ENCODE results near the gene PCSK4.

Gene PCSK4

DNA sequence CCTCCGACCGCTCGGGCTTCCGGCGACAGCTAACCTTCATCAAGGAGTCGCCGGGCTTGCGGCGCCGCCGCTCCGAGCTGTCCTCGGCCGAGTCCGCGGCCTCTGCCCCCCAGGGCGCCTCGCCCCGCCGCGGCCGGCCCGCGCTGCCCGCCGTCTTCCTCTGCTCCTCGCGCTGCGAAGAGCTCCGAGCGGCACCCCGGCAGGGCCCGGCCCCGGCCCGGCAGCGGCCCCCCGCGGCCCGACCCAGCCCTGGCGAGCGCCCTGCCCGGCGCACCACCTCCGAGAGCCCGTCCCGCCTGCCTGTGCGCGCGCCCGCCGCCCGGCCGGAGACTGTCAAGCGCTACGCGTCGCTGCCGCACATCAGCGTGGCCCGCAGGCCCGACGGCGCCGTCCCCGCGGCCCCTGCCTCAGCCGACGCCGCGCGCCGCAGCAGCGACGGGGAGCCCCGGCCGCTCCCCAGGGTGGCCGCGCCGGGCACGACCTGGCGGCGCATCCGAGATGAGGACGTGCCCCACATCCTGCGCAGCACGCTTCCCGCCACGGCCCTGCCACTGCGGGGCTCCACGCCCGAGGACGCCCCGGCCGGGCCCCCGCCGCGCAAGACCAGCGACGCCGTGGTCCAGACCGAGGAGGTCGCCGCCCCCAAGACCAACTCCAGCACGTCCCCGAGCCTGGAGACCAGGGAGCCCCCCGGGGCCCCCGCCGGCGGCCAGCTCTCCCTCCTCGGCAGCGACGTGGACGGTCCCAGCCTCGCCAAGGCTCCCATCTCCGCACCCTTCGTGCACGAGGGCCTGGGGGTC is 20.7 kb downstream of the PCSK4 start:
- no peak for DNase-seq

GRCh38 chr19:1468821-1469254 is 21.3 kb downstream of the PCSK4 start:
- DNase-seq: no peak

GRCh38 chr19:1468274-1468820 is 21.8 kb downstream of the PCSK4 start:
- no peak for DNase-seq

- no peak for DNase-seq
Measured at GRCh38 chr19:1467490-1468273, 22.5 kb downstream of the PCSK4 start.

GRCh38 chr19:1467215-1467489 is 23.0 kb downstream of the PCSK4 start:
- no peak for DNase-seq

- no peak for DNase-seq
Measured at GRCh38 chr19:1466461-1467214, 23.5 kb downstream of the PCSK4 start.

DNA sequence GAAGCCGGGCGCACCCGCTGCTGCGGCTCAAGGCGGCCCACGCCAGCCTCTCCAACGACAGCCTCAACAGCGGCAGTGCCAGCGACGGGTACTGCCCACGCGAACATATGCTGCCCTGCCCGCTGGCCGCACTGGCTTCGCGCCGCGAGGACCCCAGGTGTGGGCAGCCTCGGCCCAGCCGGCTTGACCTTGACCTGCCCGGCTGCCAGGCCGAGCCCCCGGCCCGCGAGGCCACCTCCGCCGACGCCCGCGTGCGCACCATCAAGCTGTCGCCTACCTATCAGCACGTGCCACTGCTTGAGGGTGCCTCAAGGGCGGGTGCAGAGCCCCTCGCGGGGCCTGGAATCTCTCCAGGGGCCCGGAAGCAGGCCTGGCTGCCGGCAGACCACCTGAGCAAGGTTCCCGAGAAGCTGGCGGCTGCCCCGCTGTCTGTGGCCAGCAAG is 24.1 kb downstream of the PCSK4 start:
- no peak for DNase-seq

- no peak for DNase-seq
Measured at GRCh38 chr19:1465191-1466016, 24.7 kb downstream of the PCSK4 start.

DNA sequence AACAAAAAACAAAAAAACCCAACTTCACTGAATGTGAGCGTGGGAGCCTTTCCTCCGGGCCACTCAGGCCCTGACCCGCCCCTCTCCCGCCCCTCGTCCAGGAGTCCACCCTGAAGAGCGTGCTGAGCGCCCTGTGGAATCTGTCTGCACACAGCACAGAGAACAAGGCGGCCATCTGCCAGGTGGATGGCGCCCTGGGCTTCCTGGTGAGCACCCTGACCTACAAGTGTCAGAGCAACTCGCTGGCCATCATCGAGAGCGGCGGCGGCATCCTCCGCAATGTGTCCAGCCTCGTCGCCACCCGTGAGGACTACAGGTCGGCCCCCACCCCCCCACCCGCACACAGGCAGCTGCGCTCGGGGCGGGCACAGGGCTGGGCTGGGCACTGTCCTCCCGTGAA is 28.3 kb downstream of the PCSK4 start:
- no peak for DNase-seq

DNA sequence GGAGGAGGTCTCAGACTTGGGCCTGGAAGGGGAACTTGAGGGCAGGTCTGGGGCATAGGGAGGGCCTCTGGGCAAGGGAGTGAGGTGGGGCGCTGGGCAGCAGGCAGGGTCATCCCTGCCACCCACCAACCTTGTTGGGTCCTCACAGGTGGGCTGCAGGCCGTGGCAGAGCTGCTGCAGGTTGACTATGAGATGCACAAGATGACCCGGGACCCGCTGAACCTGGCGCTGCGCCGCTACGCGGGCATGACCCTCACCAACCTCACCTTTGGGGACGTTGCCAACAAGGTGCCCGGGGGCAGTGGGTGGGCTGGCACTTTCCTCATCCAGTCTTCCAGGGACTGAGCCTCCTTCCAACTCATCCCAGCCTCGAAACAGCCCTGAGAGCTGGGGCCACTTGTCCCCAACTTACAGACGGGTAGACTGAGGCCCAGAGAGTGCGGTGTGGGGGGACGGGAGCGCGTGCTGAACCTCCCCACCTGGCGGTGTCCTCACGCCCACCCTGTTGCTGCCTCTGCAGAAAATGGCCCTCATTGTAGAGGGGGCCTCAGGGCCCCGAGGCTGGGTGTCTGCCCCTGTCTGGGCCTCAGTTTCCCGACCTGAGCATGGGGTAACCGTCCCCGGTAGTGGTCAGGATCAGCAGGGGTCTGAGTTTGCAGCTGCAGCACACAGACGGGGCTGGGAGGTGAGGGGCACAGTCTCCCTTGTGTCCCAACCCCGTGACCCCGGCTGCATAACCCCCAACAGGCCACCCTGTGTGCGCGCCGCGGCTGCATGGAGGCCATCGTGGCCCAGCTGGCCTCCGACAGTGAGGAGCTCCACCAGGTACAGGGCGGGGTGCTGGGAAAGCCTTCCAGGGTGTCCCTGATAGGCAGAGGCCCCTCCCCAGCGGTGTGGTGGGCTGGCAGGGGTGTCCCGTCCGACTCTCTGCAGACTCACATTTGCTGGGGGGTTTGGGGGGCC is 29.8 kb downstream of the PCSK4 start:
- DNase-seq: no peak

GRCh38 chr19:1459479-1459878 is 30.7 kb downstream of the PCSK4 start:
- no peak for DNase-seq

DNA sequence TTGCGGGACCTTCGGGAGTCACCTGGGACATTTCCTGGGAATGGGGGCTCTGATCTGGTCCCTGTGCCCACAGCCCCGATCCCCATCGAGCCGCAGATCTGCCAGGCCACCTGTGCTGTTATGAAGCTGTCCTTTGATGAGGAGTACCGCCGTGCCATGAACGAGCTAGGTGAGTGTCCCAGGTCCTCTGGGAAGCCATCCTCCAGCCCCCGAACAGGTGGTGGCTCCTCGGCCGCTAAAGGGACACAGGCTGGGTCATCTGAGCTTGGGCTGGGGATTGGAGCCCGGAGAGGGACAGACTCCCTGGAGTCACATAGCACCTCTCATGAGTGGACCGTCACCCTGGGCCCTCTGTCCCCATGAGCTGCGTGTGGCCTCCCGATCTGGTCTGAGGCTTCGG is 32.3 kb downstream of the PCSK4 start:
- DNase-seq: no peak

DNA sequence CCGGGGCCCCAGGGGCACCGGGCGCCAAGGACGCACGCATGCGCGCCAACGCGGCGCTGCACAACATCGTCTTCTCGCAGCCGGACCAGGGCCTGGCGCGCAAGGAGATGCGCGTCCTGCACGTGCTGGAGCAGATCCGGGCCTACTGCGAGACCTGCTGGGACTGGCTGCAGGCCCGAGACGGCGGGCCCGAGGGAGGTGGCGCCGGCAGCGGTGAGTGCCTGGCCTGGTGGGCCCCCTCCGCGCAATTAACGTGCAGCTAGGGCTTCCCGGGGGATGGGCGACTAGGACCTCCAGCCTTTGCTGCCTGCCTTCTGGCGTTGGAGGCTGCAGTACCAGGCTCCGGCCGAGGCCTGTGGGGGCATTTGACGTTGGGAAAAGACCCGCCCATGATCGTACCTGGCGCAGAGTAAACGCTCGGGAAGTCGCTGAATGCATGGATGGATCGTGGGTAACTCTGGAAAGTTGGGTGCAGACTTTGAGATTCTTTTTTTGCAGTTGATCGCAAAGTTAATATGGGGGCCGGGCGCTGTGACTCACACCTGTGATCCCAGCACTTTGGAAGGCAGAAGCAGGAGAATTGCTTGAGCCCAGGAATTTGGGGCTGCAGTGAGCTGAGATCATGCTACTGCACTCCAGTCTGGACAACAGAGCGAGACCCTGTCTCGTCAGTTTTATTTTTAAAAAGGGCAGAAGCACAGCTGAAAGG is 33.0 kb downstream of the PCSK4 start:
- DNase-seq: no peak

GRCh38 chr19:1456121-1456900 is 33.8 kb downstream of the PCSK4 start:
- DNase-seq: no peak

DNA sequence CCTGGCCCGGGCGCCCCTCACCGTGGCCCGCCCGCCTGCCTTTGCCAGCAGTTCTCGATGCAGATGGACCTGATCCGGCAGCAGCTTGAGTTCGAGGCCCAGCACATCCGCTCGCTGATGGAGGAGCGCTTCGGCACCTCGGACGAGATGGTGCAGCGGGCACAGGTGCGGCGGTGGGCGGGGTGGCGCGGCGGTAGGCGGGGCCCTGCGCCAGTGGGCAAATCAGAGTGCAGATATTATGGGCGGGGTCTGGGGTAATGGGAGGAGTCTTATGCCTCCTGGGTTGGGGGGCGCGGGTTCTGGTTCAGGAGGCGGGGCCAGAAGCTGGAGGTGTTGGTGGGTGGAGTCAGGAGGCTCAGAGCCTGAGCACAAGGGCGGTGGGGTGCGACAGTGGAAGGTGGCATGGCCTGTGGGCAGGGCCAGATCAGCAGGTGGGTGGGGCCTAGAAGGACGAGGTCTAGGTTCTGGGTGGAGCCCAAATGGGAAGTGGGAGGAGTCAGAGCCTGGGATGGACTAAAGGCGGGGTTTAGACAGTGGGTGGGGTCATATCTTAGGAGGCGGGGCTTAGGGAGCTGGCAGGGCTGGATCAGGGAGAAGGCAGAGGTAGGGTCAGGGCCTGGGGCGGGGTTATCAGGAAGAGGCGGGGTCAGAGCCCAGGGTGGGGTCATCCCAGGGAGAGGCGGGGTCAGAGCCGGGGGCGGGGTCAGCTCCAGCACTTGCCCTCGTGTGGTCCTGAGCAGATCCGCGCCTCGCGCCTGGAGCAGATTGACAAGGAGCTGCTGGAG is 34.6 kb downstream of the PCSK4 start:
- DNase-seq: no peak

GRCh38 chr19:1455002-1455335 is 35.2 kb downstream of the PCSK4 start:
- no peak for DNase-seq

GRCh38 chr19:1453525-1454364 is 36.4 kb downstream of the PCSK4 start:
- peak; percentile 96 for DNase-seq

Measured in midbrain (tissue), 1 donor.